ENCODE data around the gene SLC4A2.

Gene SLC4A2

GRCh38 chr7:151060416-151061212 lies 1.2 kb downstream of the SLC4A2 start (continued):
- TF ChIP-seq ATF2 (tag by site-specific recombination; IDR thresholded peaks at IDR 0.05; ENCODE audit: low read depth) (no peak), ZNF266 (tag by site-specific recombination; IDR thresholded peaks at IDR 0.05; ENCODE audit: low read depth) (no peak), ZNF10 (tag by site-specific recombination; IDR thresholded peaks at IDR 0.05) (no peak), ZFHX2 (tag by site-specific recombination; conservative IDR thresholded peaks at IDR 0.05) (peak; percentile 98), ZNF514 (tag by site-specific recombination; IDR thresholded peaks at IDR 0.05) (no peak), ZNF324 (tag by site-specific recombination; IDR thresholded peaks at IDR 0.05) (no peak), EGR2 (tag by site-specific recombination; IDR thresholded peaks at IDR 0.05; ENCODE audit: low read depth) (peak; percentile 95), SP3 (tag by site-specific recombination; IDR thresholded peaks at IDR 0.05) (peak; percentile 84), BCL11B (tag by site-specific recombination; IDR thresholded peaks at IDR 0.05; ENCODE audit: low read depth) (no peak), GLIS2 (tag by site-specific recombination; IDR thresholded peaks at IDR 0.05) (peak; percentile 73), ZNF510 (tag by site-specific recombination; IDR thresholded peaks at IDR 0.05; ENCODE audit: insufficient replicate concordance) (no peak), OSR2 (tag by site-specific recombination; IDR thresholded peaks at IDR 0.05) (no peak), RBAK (tag by site-specific recombination; IDR thresholded peaks at IDR 0.05) (no peak), ZNF791 (tag by site-specific recombination; IDR thresholded peaks at IDR 0.05) (no peak), ZNF37A (tag by site-specific recombination; IDR thresholded peaks at IDR 0.05) (no peak), ZFP69B (tag by site-specific recombination; IDR thresholded peaks at IDR 0.05) (no peak), ZBTB21 (tag by site-specific recombination; IDR thresholded peaks at IDR 0.05) (no peak), ZNF354C (tag by site-specific recombination; IDR thresholded peaks at IDR 0.05; ENCODE audit: borderline replicate concordance, low read depth) (no peak), ZNF423 (tag by site-specific recombination; IDR thresholded peaks at IDR 0.05) (peak; percentile 66), ZNF792 (tag by site-specific recombination; IDR thresholded peaks at IDR 0.05) (no peak), ZNF114 (tag by site-specific recombination; IDR thresholded peaks at IDR 0.05) (no peak), ZNF394 (tag by site-specific recombination; IDR thresholded peaks at IDR 0.05; ENCODE audit: borderline replicate concordance) (no peak), ZNF629 (tag by site-specific recombination; IDR thresholded peaks at IDR 0.05) (no peak), ZNF670 (tag by site-specific recombination; IDR thresholded peaks at IDR 0.05; ENCODE audit: low read depth) (no peak), ZNF184 (tag by site-specific recombination; IDR thresholded peaks at IDR 0.05) (no peak), ZBTB49 (tag by site-specific recombination; IDR thresholded peaks at IDR 0.05; ENCODE audit: low read depth) (no peak)
- TF ChIP-seq, protein P1, sequence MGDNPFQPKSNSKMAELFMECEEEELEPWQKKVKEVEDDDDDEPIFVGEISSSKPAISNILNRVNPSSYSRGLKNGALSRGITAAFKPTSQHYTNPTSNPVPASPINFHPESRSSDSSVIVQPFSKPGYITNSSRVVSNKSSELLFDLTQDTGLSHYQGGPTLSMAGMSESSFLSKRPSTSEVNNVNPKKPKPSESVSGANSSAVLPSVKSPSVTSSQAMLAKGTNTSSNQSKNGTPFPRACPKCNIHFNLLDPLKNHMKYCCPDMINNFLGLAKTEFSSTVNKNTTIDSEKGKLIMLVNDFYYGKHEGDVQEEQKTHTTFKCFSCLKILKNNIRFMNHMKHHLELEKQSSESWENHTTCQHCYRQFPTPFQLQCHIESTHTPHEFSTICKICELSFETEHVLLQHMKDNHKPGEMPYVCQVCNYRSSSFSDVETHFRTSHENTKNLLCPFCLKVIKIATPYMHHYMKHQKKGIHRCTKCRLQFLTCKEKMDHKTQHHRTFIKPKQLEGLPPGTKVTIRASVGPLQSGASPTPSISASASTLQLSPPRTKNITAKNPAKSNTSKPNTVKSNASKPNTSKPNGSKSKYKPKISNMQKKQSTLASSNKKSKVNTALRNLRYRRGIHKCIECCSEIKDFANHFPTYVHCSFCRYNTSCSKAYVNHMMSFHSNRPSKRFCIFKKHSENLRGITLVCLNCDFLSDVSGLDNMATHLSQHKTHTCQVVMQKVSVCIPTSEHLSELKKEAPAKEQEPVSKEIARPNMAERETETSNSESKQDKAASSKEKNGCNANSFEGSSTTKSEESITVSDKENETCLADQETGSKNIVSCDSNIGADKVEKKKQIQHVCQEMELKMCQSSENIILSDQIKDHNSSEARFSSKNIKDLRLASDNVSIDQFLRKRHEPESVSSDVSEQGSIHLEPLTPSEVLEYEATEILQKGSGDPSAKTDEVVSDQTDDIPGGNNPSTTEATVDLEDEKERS (tag by site-specific recombination; IDR thresholded peaks at IDR 0.05): no peak
- TF ChIP-seq, protein P2, sequence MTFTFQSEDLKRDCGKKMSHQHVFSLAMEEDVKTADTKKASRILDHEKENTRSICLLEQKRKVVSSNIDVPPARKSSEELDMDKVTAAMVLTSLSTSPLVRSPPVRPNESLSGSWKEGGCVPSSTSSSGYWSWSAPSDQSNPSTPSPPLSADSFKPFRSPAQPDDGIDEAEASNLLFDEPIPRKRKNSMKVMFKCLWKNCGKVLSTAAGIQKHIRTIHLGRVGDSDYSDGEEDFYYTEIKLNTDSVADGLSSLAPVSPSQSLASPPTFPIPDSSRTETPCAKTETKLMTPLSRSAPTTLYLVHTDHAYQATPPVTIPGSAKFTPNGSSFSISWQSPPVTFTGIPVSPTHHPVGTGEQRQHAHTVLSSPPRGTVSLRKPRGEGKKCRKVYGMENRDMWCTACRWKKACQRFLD (tag by site-specific recombination; IDR thresholded peaks at IDR 0.05): no peak
- TF ChIP-seq, protein P3, sequence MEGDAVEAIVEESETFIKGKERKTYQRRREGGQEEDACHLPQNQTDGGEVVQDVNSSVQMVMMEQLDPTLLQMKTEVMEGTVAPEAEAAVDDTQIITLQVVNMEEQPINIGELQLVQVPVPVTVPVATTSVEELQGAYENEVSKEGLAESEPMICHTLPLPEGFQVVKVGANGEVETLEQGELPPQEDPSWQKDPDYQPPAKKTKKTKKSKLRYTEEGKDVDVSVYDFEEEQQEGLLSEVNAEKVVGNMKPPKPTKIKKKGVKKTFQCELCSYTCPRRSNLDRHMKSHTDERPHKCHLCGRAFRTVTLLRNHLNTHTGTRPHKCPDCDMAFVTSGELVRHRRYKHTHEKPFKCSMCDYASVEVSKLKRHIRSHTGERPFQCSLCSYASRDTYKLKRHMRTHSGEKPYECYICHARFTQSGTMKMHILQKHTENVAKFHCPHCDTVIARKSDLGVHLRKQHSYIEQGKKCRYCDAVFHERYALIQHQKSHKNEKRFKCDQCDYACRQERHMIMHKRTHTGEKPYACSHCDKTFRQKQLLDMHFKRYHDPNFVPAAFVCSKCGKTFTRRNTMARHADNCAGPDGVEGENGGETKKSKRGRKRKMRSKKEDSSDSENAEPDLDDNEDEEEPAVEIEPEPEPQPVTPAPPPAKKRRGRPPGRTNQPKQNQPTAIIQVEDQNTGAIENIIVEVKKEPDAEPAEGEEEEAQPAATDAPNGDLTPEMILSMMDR (tag by site-specific recombination; IDR thresholded peaks at IDR 0.05): peak; percentile 85
- TF ChIP-seq, protein P4, sequence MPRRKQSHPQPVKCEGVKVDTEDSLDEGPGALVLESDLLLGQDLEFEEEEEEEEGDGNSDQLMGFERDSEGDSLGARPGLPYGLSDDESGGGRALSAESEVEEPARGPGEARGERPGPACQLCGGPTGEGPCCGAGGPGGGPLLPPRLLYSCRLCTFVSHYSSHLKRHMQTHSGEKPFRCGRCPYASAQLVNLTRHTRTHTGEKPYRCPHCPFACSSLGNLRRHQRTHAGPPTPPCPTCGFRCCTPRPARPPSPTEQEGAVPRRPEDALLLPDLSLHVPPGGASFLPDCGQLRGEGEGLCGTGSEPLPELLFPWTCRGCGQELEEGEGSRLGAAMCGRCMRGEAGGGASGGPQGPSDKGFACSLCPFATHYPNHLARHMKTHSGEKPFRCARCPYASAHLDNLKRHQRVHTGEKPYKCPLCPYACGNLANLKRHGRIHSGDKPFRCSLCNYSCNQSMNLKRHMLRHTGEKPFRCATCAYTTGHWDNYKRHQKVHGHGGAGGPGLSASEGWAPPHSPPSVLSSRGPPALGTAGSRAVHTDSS (tag by site-specific recombination; IDR thresholded peaks at IDR 0.05): no peak
